Measurements from ENCODE around the gene PGM1. TPM values are rescaled to one million over a fixed set of nuclear protein-coding genes. Genes with fewer than 3 reads are reported as not detected.

The PGM1 gene
- total and polyA plus RNA-seq, 2 donors: 52.7 to 61.4 TPM

- H3K4me1 ChIP-seq (ENCODE audit: insufficient read depth): no peaks in the 10 kb centered on the region
- H3K4me3 ChIP-seq (ENCODE audit: low read depth, low read length): no peak overlapping the region
- H3K27ac ChIP-seq (ENCODE audit: low read depth): no peak overlapping the region
- no peak for DNase-seq (ENCODE audit: extremely low spot score)
- WGBS: 92% methylated on average over 1 of the region's 1 CpG
- peaks cover 14% of the 10 kb centered on the region for H3K36me3 ChIP-seq (ENCODE audit: insufficient read depth)
Observed at GRCh38 chr1:63628607-63629006, 35.4 kb downstream of the PGM1 start.

- no peak for DNase-seq (ENCODE audit: extremely low spot score)
- no peak overlapping the region for H3K27ac ChIP-seq (ENCODE audit: low read depth)
- WGBS: 88% methylated on average over 4 of the region's 4 CpGs
- H3K4me1 ChIP-seq (ENCODE audit: insufficient read depth): no peaks in the 10 kb centered on the region
- H3K36me3 ChIP-seq (ENCODE audit: insufficient read depth): peaks cover 14% of the 10 kb centered on the region
- no peak overlapping the region for H3K4me3 ChIP-seq (ENCODE audit: low read depth, low read length)
Observed at GRCh38 chr1:63630238-63630637, 37.0 kb downstream of the PGM1 start.

DNA sequence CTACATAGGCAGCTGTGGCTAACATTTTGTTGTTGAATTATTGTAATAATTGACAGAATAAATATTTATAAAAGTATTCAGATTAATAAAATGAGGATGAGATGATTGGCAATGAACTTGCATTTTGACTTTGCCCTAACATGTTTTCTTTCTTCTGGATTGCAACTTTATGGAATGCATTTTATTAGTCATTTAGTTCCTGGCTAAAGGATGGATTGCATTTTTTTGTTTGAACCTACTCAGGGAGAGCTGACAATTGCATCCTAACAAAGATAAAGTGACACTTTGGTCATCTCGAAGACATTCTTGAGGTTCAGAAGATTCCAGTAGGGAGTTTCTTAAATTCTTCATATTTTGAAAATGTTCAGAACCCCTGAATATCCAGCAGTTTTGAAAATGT lies 37.5 kb downstream of the PGM1 start:
- WGBS: 86% methylated on average over 1 of the region's 1 CpG
- no peak for DNase-seq (ENCODE audit: extremely low spot score)
- H3K36me3 ChIP-seq (ENCODE audit: insufficient read depth): peaks cover 14% of the 10 kb centered on the region
- H3K4me1 ChIP-seq (ENCODE audit: insufficient read depth): no peaks in the 10 kb centered on the region
- H3K4me3 ChIP-seq (ENCODE audit: low read depth, low read length): no peak overlapping the region
- no peak overlapping the region for H3K27ac ChIP-seq (ENCODE audit: low read depth)

GRCh38 chr1:63632110-63632509 lies 38.9 kb downstream of the PGM1 start:
- Histone ChIP-seq H3K27ac (ENCODE audit: low read depth) (no peak overlapping the region), H3K4me1 (ENCODE audit: insufficient read depth) (no peaks in the 10 kb centered on the region), H3K36me3 (ENCODE audit: insufficient read depth) (peaks cover 14% of the 10 kb centered on the region), H3K4me3 (ENCODE audit: low read depth, low read length) (no peak overlapping the region)
- WGBS: 88% methylated on average over 5 of the region's 5 CpGs
- no peak for DNase-seq (ENCODE audit: extremely low spot score)

DNA sequence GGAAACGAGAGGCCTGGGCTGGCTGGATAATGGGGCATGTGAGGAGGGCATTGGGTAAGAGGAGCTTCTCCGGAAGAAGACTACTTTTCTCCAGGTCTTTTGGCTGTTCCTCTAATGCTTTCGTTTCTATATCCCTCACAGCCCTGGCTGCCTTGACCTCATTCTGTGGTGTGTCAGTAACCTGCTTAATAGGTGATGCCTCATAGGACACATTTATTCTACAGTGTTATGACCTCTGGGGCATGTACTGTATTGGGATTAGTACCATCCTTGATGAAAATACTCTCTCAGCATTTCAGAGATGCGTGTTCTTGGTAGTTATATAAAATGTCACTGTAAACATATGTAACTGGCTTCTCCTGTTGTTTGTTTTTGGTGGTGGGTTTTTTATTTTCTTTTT lies 40.1 kb downstream of the PGM1 start:
- Histone ChIP-seq H3K27ac (ENCODE audit: low read depth) (no peak overlapping the region), H3K4me1 (ENCODE audit: insufficient read depth) (no peaks in the 10 kb centered on the region), H3K36me3 (ENCODE audit: insufficient read depth) (peaks cover 14% of the 10 kb centered on the region), H3K4me3 (ENCODE audit: low read depth, low read length) (no peak overlapping the region)
- DNase-seq (ENCODE audit: extremely low spot score): no peak
- WGBS: 96% methylated on average over 4 of the region's 4 CpGs

DNA sequence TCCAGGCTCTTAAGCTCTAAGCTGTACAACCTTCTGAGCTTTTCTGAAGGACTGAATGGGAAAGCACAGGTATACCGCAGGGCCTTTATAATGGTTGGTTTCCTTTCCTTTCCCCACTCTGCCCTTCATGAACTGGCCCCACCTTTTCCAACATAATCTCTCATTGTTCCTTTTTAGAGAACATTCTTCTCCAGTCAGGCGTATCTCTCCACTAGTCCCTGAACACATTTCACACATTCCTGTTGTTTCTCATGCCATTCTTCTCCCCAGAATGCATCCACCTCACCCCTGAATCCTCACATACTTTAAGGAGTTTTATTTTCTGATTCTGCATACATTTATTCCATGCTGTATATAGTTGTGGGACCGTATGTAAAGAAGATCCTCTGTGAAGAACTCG lies 41.3 kb downstream of the PGM1 start:
- no peak overlapping the region for H3K27ac ChIP-seq (ENCODE audit: low read depth)
- H3K36me3 ChIP-seq (ENCODE audit: insufficient read depth): peaks cover 11% of the 10 kb centered on the region
- no peak overlapping the region for H3K4me3 ChIP-seq (ENCODE audit: low read depth, low read length)
- DNase-seq (ENCODE audit: extremely low spot score): no peak
- H3K4me1 ChIP-seq (ENCODE audit: insufficient read depth): no peaks in the 10 kb centered on the region
- WGBS: 97% methylated on average over 4 of the region's 4 CpGs

GRCh38 chr1:63635681-63636080 lies 42.5 kb downstream of the PGM1 start:
- H3K36me3 ChIP-seq (ENCODE audit: insufficient read depth): peaks cover 6% of the 10 kb centered on the region
- 91% methylated on average over 1 of the region's 1 CpG for WGBS

DNA sequence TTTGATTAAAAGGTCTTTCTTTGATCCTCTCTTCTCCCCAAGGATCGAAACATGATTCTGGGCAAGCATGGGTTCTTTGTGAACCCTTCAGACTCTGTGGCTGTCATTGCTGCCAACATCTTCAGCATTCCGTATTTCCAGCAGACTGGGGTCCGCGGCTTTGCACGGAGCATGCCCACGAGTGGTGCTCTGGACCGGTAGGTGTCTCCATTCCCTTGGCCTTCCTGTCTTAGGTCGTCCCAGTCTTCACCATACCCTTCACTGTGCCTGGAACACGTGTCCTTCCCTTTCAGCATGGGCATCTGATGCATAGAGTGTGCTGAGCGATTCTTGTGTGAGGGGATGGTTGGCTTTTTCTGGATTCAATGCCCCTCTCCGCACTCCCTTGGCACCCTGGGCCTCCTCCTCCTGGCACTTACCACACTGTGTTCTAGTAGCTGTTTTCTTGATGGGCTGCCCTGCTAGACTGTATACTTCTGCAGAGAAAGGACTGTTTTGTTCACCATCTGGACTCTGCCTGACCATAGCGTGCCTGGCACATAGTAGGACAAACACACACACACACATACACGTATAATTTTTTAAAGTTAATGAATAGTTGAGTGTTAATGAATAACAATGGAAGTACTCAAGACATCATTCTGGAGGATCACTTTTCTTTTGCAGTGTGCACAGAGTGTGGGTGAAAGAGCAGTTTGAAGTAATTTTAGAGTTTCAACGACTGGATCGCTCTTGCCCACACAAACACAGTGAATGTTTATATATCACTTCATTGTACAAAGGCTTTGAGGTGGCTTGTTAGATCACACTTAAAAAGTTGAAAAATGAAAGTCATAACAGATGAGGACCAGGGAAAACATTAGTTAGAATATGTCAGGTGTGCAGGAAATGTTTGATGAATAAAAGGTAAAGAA lies 43.2 kb downstream of the PGM1 start:
- Histone ChIP-seq H3K4me3 (ENCODE audit: low read depth, low read length) (no peak overlapping the region), H3K36me3 (ENCODE audit: insufficient read depth) (peaks cover 6% of the 10 kb centered on the region), H3K4me1 (ENCODE audit: insufficient read depth) (no peaks in the 10 kb centered on the region), H3K27ac (ENCODE audit: low read depth) (no peak overlapping the region)
- no peak for DNase-seq (ENCODE audit: extremely low spot score)
- 92% methylated on average over 15 of the region's 15 CpGs for WGBS

More at GRCh38 chr1:63635681-63636080, 42.5 kb downstream of the PGM1 start:
- no peak overlapping the region for H3K4me3 ChIP-seq (ENCODE audit: low read depth, low read length)
- no peaks in the 10 kb centered on the region for H3K4me1 ChIP-seq (ENCODE audit: insufficient read depth)
- DNase-seq (ENCODE audit: extremely low spot score): no peak
- H3K27ac ChIP-seq (ENCODE audit: low read depth): no peak overlapping the region

DNA sequence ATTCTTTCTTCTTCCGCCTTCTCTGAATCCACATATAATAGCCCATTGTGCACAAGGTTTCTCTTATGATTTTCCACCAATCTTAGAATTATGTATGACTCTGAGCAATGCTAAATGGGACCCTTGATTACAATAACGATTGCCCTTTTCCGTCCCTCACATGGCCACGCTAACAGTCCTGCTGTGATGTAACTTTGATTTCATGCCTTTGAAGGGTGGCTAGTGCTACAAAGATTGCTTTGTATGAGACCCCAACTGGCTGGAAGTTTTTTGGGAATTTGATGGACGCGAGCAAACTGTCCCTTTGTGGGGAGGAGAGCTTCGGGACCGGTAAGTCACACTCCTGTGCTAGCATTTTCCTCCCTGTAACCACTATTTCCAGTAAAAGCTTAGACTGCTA lies 45.3 kb downstream of the PGM1 start:
- Histone ChIP-seq H3K36me3 (ENCODE audit: insufficient read depth) (peaks cover 3% of the 10 kb centered on the region), H3K27ac (ENCODE audit: low read depth) (no peak overlapping the region), H3K4me3 (ENCODE audit: low read depth, low read length) (no peak overlapping the region), H3K4me1 (ENCODE audit: insufficient read depth) (no peaks in the 10 kb centered on the region)
- no peak for DNase-seq (ENCODE audit: extremely low spot score)
- WGBS: 84% methylated on average over 8 of the region's 8 CpGs

- Histone ChIP-seq H3K36me3 (ENCODE audit: insufficient read depth) (peaks cover 3% of the 10 kb centered on the region), H3K27ac (ENCODE audit: low read depth) (no peak overlapping the region), H3K4me3 (ENCODE audit: low read depth, low read length) (no peak overlapping the region), H3K4me1 (ENCODE audit: insufficient read depth) (no peaks in the 10 kb centered on the region)
- DNase-seq (ENCODE audit: extremely low spot score): no peak
- 30% methylated on average over 8 of the region's 8 CpGs for WGBS
Observed at GRCh38 chr1:63638875-63639274, 45.7 kb downstream of the PGM1 start.

DNA sequence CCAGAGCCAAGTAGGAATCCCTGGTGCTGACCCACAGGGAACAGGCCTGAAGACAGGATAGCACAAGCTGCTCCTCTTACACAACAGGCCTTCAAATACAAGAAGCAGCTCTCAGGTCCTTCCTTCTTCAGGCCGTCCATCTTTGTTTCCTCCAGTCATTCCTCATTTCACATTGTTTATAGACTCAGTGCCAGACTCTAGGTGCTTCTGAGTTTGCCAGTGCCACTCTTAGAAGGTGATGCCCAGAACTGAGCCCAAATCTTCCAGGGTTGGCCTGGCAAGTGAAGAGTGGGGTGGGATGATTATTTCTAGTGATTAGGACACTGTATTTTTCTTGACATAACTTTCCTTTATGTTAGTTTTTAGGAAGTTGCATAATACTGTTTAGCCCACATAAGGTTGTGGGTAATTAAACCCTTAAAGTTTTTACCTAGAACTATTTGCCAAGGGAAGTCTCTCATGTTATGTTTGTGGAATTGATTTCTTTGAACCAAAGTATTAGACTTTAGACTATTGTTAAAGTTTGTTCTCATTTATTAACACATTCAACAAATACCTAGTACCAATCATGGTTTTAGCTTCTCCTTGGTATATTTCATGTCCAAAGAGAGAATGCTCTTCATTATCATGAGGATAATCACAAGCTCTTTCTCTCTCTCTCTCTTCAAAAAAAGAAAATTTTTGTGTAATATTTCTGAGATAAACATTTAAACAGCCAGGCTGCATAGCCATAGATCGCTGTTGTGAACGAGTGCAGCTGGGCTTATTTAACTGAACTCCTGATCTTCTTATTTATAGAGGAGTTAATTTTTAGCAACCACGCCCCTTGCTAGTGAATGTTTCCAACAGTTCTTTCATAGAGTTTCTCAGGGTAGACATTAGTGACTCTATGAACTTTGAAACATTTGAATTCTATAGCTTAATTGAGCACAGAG lies 47.7 kb downstream of the PGM1 start:
- Histone ChIP-seq H3K36me3 (ENCODE audit: insufficient read depth) (peaks cover 3% of the 10 kb centered on the region), H3K4me3 (ENCODE audit: low read depth, low read length) (no peak overlapping the region), H3K4me1 (ENCODE audit: insufficient read depth) (no peaks in the 10 kb centered on the region), H3K27ac (ENCODE audit: low read depth) (no peak overlapping the region)
- WGBS: 61% methylated on average over 4 of the region's 4 CpGs
- no peak for DNase-seq (ENCODE audit: extremely low spot score)

GRCh38 chr1:63641615-63642014 lies 48.4 kb downstream of the PGM1 start:
- Histone ChIP-seq H3K36me3 (ENCODE audit: insufficient read depth) (peaks cover 3% of the 10 kb centered on the region), H3K4me1 (ENCODE audit: insufficient read depth) (no peaks in the 10 kb centered on the region), H3K4me3 (ENCODE audit: low read depth, low read length) (no peak overlapping the region), H3K27ac (ENCODE audit: low read depth) (no peak overlapping the region)
- DNase-seq (ENCODE audit: extremely low spot score): no peak
- 81% methylated on average over 4 of the region's 4 CpGs for WGBS

- Histone ChIP-seq H3K4me1 (ENCODE audit: insufficient read depth) (no peaks in the 10 kb centered on the region), H3K36me3 (ENCODE audit: insufficient read depth) (peaks cover 3% of the 10 kb centered on the region), H3K4me3 (ENCODE audit: low read depth, low read length) (no peak overlapping the region), H3K27ac (ENCODE audit: low read depth) (no peak overlapping the region)
- no peak for DNase-seq (ENCODE audit: extremely low spot score)
- 98% methylated on average over 2 of the region's 2 CpGs for WGBS
Observed at GRCh38 chr1:63642901-63643300, 49.7 kb downstream of the PGM1 start.

DNA sequence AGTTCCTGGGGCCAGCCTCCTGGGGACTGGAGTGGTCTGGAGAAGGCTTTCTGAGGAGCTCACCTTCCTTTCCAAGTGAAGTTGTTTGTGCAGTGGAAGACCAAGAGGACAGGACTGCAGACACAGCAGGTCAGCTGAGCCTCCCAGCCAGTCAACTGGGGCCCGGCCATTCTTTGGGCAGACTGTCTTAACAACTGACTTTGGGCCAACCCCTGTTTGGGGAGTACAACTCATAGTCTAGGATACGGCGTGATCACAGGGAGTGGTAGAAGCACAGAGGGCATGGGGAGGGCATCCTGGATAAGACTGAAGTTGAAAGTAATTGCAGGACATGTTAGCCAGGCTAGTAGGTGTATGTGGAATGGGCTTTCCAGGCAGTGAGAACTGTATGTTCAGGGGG lies 50.3 kb downstream of the PGM1 start:
- H3K27ac ChIP-seq (ENCODE audit: low read depth): no peak overlapping the region
- H3K36me3 ChIP-seq (ENCODE audit: insufficient read depth): peaks cover 3% of the 10 kb centered on the region
- no peak overlapping the region for H3K4me3 ChIP-seq (ENCODE audit: low read depth, low read length)
- no peak for DNase-seq (ENCODE audit: extremely low spot score)
- 92% methylated on average over 3 of the region's 3 CpGs for WGBS
- H3K4me1 ChIP-seq (ENCODE audit: insufficient read depth): no peaks in the 10 kb centered on the region

Measured in urinary bladder (tissue), 4 donors.